Measurements from ENCODE around the gene PI4KA. TPM values are rescaled to one million over a fixed set of nuclear protein-coding genes. Genes with fewer than 3 reads are reported as not detected.

PI4KA gene
- total RNA-seq, 2 experiments from 2014 or later = 84.5 to 99.6 TPM

- peaks cover 18% of the 10 kb centered on the region for H3K36me3 Mint-ChIP-seq
Measured at GRCh38 chr22:20798218-20798617, 60.4 kb downstream of the PI4KA start.

GRCh38 chr22:20796731-20797130, 61.9 kb downstream of the PI4KA start:
- no peaks in the 10 kb centered on the region for H3K27me3 Mint-ChIP-seq
- H3K4me1 Mint-ChIP-seq = no peaks in the 10 kb centered on the region
- ATAC-seq (no peak), DNase-seq (no peak)
- H3K9me3 Mint-ChIP-seq (ENCODE audit: low read depth) = no peaks in the 10 kb centered on the region
- H3K36me3 Mint-ChIP-seq = peaks cover 12% of the 10 kb centered on the region
- CTCF ChIA-PET = no interaction called here
- H3K27ac Mint-ChIP-seq = no peak overlapping the region
- no peak overlapping the region for H3K4me3 Mint-ChIP-seq

More at GRCh38 chr22:20798218-20798617, 60.4 kb downstream of the PI4KA start:
- no peak for ATAC-seq
- H3K27me3 Mint-ChIP-seq = no peaks in the 10 kb centered on the region
- CTCF ChIA-PET = interaction anchor here (0.6 to 1.6 kb wide), 2 partner anchors 14 to 189 kb away, joined by 3 to 4 read pairs; no protein-coding TSS in a partner anchor
- H3K4me1 Mint-ChIP-seq = no peaks in the 10 kb centered on the region
- no peak overlapping the region for H3K27ac Mint-ChIP-seq
- H3K9me3 Mint-ChIP-seq (ENCODE audit: low read depth) = no peaks in the 10 kb centered on the region
- H3K4me3 Mint-ChIP-seq = no peak overlapping the region
- no peak for DNase-seq

- H3K4me1 Mint-ChIP-seq = no peaks in the 10 kb centered on the region
- ATAC-seq = no peak
- CTCF ChIA-PET = interaction anchor here (1.4 to 2.9 kb wide), 2 partner anchors 10 to 11 kb away, joined by 6 to 15 read pairs; no protein-coding TSS in a partner anchor
- no peaks in the 10 kb centered on the region for H3K27me3 Mint-ChIP-seq
- H3K36me3 Mint-ChIP-seq = peaks cover 16% of the 10 kb centered on the region
- H3K27ac Mint-ChIP-seq = no peak overlapping the region
- no peaks in the 10 kb centered on the region for H3K9me3 Mint-ChIP-seq (ENCODE audit: low read depth)
- no peak overlapping the region for H3K4me3 Mint-ChIP-seq
- DNase-seq = no peak
Measured at GRCh38 chr22:20794650-20795413, 63.8 kb downstream of the PI4KA start.

- Mint-ChIP-seq H3K27ac (no peak overlapping the region), H3K9me3 (ENCODE audit: low read depth) (no peaks in the 10 kb centered on the region), H3K4me3 (no peak overlapping the region), H3K27me3 (no peaks in the 10 kb centered on the region), H3K36me3 (peaks cover 12% of the 10 kb centered on the region), H3K4me1 (no peaks in the 10 kb centered on the region)
- ATAC-seq = no peak
- DNase-seq = no peak
- CTCF ChIA-PET = interaction anchor here (0.9 to 2.9 kb wide), 2 partner anchors 10 to 26 kb away, joined by 3 to 15 read pairs; no protein-coding TSS in a partner anchor
Measured at GRCh38 chr22:20793748-20794649, 64.6 kb downstream of the PI4KA start.

- Mint-ChIP-seq H3K27ac (no peak overlapping the region), H3K27me3 (no peaks in the 10 kb centered on the region), H3K9me3 (ENCODE audit: low read depth) (no peaks in the 10 kb centered on the region), H3K4me1 (no peaks in the 10 kb centered on the region), H3K36me3 (peaks cover 7% of the 10 kb centered on the region), H3K4me3 (no peak overlapping the region)
- CTCF ChIA-PET = interaction anchor here (0.9 to 2.9 kb wide), 3 partner anchors 9 to 25 kb away, joined by 3 to 15 read pairs (median 3); no protein-coding TSS in a partner anchor
- ATAC-seq = no peak
- DNase-seq = no peak
Measured at GRCh38 chr22:20792966-20793728, 65.5 kb downstream of the PI4KA start.

GRCh38 chr22:20792221-20792965, 66.2 kb downstream of the PI4KA start:
- DNase-seq = no peak
- Mint-ChIP-seq H3K9me3 (ENCODE audit: low read depth) (no peaks in the 10 kb centered on the region), H3K27me3 (no peaks in the 10 kb centered on the region)

GRCh38 chr22:20788627-20789344, 69.8 kb downstream of the PI4KA start:
- CTCF ChIA-PET = no interaction called here
- H3K4me3 Mint-ChIP-seq = no peak overlapping the region
- no peak overlapping the region for H3K27ac Mint-ChIP-seq
- no peaks in the 10 kb centered on the region for H3K27me3 Mint-ChIP-seq
- H3K9me3 Mint-ChIP-seq (ENCODE audit: low read depth) = no peaks in the 10 kb centered on the region
- ATAC-seq (no peak), DNase-seq (no peak)
- no peaks in the 10 kb centered on the region for H3K4me1 Mint-ChIP-seq
- peaks cover 5% of the 10 kb centered on the region for H3K36me3 Mint-ChIP-seq

More at GRCh38 chr22:20792221-20792965, 66.2 kb downstream of the PI4KA start:
- Mint-ChIP-seq H3K36me3 (peaks cover 8% of the 10 kb centered on the region), H3K4me3 (no peak overlapping the region), H3K27ac (no peak overlapping the region), H3K4me1 (no peaks in the 10 kb centered on the region)
- ATAC-seq = no peak
- CTCF ChIA-PET = interaction anchor here (1.0 to 2.9 kb wide), 2 partner anchors 8 to 12 kb away, joined by 3 to 15 read pairs; no protein-coding TSS in a partner anchor

- Mint-ChIP-seq H3K27me3 (no peaks in the 10 kb centered on the region), H3K4me3 (no peak overlapping the region), H3K9me3 (ENCODE audit: low read depth) (no peaks in the 10 kb centered on the region), H3K27ac (no peak overlapping the region), H3K36me3 (peaks cover 5% of the 10 kb centered on the region), H3K4me1 (no peaks in the 10 kb centered on the region)
- CTCF ChIA-PET = interaction anchor here (1.1 kb wide), 1 partner anchor 13 kb away, joined by 3 read pairs; no protein-coding TSS in a partner anchor
- ATAC-seq (no peak), DNase-seq (no peak)
Measured at GRCh38 chr22:20787746-20788626, 70.6 kb downstream of the PI4KA start.

- Mint-ChIP-seq H3K4me1 (no peaks in the 10 kb centered on the region), H3K9me3 (ENCODE audit: low read depth) (no peaks in the 10 kb centered on the region), H3K4me3 (no peak overlapping the region), H3K27me3 (no peaks in the 10 kb centered on the region), H3K36me3 (peaks cover 5% of the 10 kb centered on the region), H3K27ac (no peak overlapping the region)
- ATAC-seq = no peak
- CTCF ChIA-PET = interaction anchor here (1.1 to 1.2 kb wide), 2 partner anchors 9 to 14 kb away, joined by 3 read pairs; no protein-coding TSS in a partner anchor
- no peak for DNase-seq
Measured at GRCh38 chr22:20787223-20787622, 71.4 kb downstream of the PI4KA start.

GRCh38 chr22:20786536-20786979, 72.1 kb downstream of the PI4KA start:
- ATAC-seq (no peak), DNase-seq (no peak)
- no peak overlapping the region for H3K27ac Mint-ChIP-seq
- H3K9me3 Mint-ChIP-seq (ENCODE audit: low read depth) = no peaks in the 10 kb centered on the region
- H3K27me3 Mint-ChIP-seq = no peaks in the 10 kb centered on the region
- peaks cover 6% of the 10 kb centered on the region for H3K4me1 Mint-ChIP-seq
- CTCF ChIA-PET = interaction anchor here (1.1 to 4.3 kb wide), 3 partner anchors 8 to 17 kb away, joined by 3 to 26 read pairs (median 3); no protein-coding TSS in a partner anchor
- H3K4me3 Mint-ChIP-seq = no peak overlapping the region
- peaks cover 5% of the 10 kb centered on the region for H3K36me3 Mint-ChIP-seq

- Mint-ChIP-seq H3K27me3 (no peaks in the 10 kb centered on the region), H3K4me1 (peaks cover 12% of the 10 kb centered on the region), H3K36me3 (peaks cover 3% of the 10 kb centered on the region), H3K27ac (no peak overlapping the region), H3K4me3 (no peak overlapping the region), H3K9me3 (ENCODE audit: low read depth) (no peaks in the 10 kb centered on the region)
- no peak for ATAC-seq
- CTCF ChIA-PET = interaction anchor here (1.1 to 4.3 kb wide), 4 partner anchors 8 to 24 kb away, joined by 3 to 26 read pairs (median 6); no protein-coding TSS in a partner anchor
- no peak for DNase-seq
Measured at GRCh38 chr22:20786048-20786447, 72.6 kb downstream of the PI4KA start.
